Smooth muscle cell (in vitro differentiated cells): Measurements from ENCODE around the gene ATP11A. TPM values are rescaled to one million over a fixed set of nuclear protein-coding genes. Genes with fewer than 3 reads are reported as not detected.

Source experiments
- DNase-seq: peaks from one replicate; lab custom pipeline; 2025; ENCODE audit not compliant: unreplicated experiment; lab: John Stamatoyannopoulos, UW
- H2AFZ ChIP-seq: fragments of 200-600 bp; sonication (generic); 2 replicates; pipeline ENCODE4 v1.6.0; 2016; ENCODE audit warnings: antibody characterized with exemption, low read depth, mild to moderate bottlenecking
- H3F3A ChIP-seq: fragments of 200-600 bp; sonication (generic); 2 replicates; pipeline ENCODE4 v1.6.0; 2017; ENCODE audit warnings: antibody characterized with exemption, low read depth
- H3K27ac ChIP-seq: fragments of 200-600 bp; sonication (generic); 2 replicates; pipeline ENCODE4 v1.5.1; 2016; ENCODE audit warnings: low read depth, mild to moderate bottlenecking
- H3K27me3 ChIP-seq: fragments of 200-600 bp; sonication (generic); 2 replicates; pipeline ENCODE4 v1.6.1; 2016; ENCODE audit warnings: low read depth, mild to moderate bottlenecking
- H3K36me3 ChIP-seq: fragments of 200-600 bp; sonication (generic); 2 replicates; pipeline ENCODE4 v1.5.1; 2016; ENCODE audit warnings: low read depth
- H3K4me1 ChIP-seq: fragments of 200-600 bp; sonication (generic); 2 replicates; pipeline ENCODE4 v1.5.1; 2016; ENCODE audit warnings: low read depth
- H3K4me2 ChIP-seq: fragments of 200-600 bp; sonication (generic); 2 replicates; pipeline ENCODE4 v1.6.0; 2016; ENCODE audit warnings: mild to moderate bottlenecking
- H3K4me3 ChIP-seq: fragments of 200-600 bp; sonication (generic); 2 replicates; pipeline ENCODE4 v1.5.1; 2016; ENCODE audit warnings: mild to moderate bottlenecking
- H3K79me2 ChIP-seq: fragments of 200-600 bp; sonication (generic); 2 replicates; pipeline ENCODE4 v1.6.0; 2016; ENCODE audit warnings: low read depth, mild to moderate bottlenecking
- H3K9ac ChIP-seq: fragments of 200-600 bp; sonication (generic); 2 replicates; pipeline ENCODE4 v1.6.0; 2016; ENCODE audit warnings: low read depth
- H3K9me3 ChIP-seq: fragments of 200-600 bp; sonication (generic); replicated peaks from 2 replicates; pipeline ENCODE4 v1.5.1; 2016; ENCODE audit warnings: low read depth
- H4K20me1 ChIP-seq: fragments of 200-600 bp; sonication (generic); 2 replicates; pipeline ENCODE4 v1.6.0; 2016; ENCODE audit warnings: low read depth
- CTCF ChIP-seq: fragments of 200-600 bp; sonication (generic); IDR thresholded peaks from 2 replicates; pipeline ENCODE4 v1.5.1; 2017; ENCODE audit warnings: borderline replicate concordance, mild to moderate bottlenecking, antibody characterized with exemption; ENCODE audit not compliant: insufficient read depth, poor library complexity, severe bottlenecking
- WGBS: methylation state at CpG from one replicate; pipeline ENCODE4 v1.1.7; 2016; ENCODE audit warnings: low lambda C conversion rate; 5-methylcytosine and 5-hydroxymethylcytosine counted together
- polyA plus RNA-seq: library from polyadenylated mRNA; unstranded; fragments of >200 nt; fragmentation: Nextera tagmentation; extraction: Ambion mirVana; gene quantifications from 2 replicates; pipeline ENCODE4 v1.2.1, GENCODE V29; 2016
- total RNA-seq: library from RNA; depleted of rRNA; stranded (reverse); fragments of >200 nt; gene quantifications from 2 replicates; pipeline ENCODE4 v1.2.3, GENCODE V29; 2014

The ATP11A gene
- total and polyA plus RNA-seq, 2 experiments from 2014 or later = 6.5 to 7.5 TPM

- DNase-seq = no peak
- Histone ChIP-seq H3K9me3 (no peaks in the 10 kb centered on the region), H3K4me1 (no peaks in the 10 kb centered on the region), H2AFZ (no peak overlapping the region), H3K27me3 (no peaks in the 10 kb centered on the region), H3K4me3 (no peak overlapping the region), H3K9ac (no peak overlapping the region), H3K27ac (no peak overlapping the region), H3K36me3 (no peaks in the 10 kb centered on the region), H3K4me2 (no peak overlapping the region), H3K79me2 (no peaks in the 10 kb centered on the region), H3F3A (no peaks in the 10 kb centered on the region), H4K20me1 (no peaks in the 10 kb centered on the region)
- no peak for TF ChIP-seq CTCF
- 88% methylated on average over 10 of the region's 10 CpGs for WGBS
Observed at GRCh38 chr13:112669881-112670499, 19.8 kb upstream of the ATP11A start.

- no peak overlapping the region for H3K4me3 ChIP-seq
- no peak for TF ChIP-seq CTCF
- no peaks in the 10 kb centered on the region for H3K79me2 ChIP-seq
- no peak overlapping the region for H3K27ac ChIP-seq
- DNase-seq = no peak
- H2AFZ ChIP-seq = no peak overlapping the region
- no peaks in the 10 kb centered on the region for H3K27me3 ChIP-seq
- no peaks in the 10 kb centered on the region for H3K9me3 ChIP-seq
- H3K36me3 ChIP-seq = no peaks in the 10 kb centered on the region
- H3K4me1 ChIP-seq = no peaks in the 10 kb centered on the region
- WGBS = 70% methylated on average over 9 of the region's 9 CpGs
- H3F3A ChIP-seq = no peaks in the 10 kb centered on the region
- no peak overlapping the region for H3K4me2 ChIP-seq
- H4K20me1 ChIP-seq = no peaks in the 10 kb centered on the region
- no peak overlapping the region for H3K9ac ChIP-seq
Observed at GRCh38 chr13:112670864-112671263, 19.0 kb upstream of the ATP11A start.

- H3K9ac ChIP-seq = no peak overlapping the region
- no peaks in the 10 kb centered on the region for H4K20me1 ChIP-seq
- no peak overlapping the region for H3K4me2 ChIP-seq
- no peak for DNase-seq
- H3K4me1 ChIP-seq = no peaks in the 10 kb centered on the region
- H3K27ac ChIP-seq = no peak overlapping the region
- H3K4me3 ChIP-seq = no peak overlapping the region
- no peaks in the 10 kb centered on the region for H3F3A ChIP-seq
- H3K9me3 ChIP-seq = no peaks in the 10 kb centered on the region
- H3K27me3 ChIP-seq = no peaks in the 10 kb centered on the region
- H2AFZ ChIP-seq = no peak overlapping the region
- no peaks in the 10 kb centered on the region for H3K79me2 ChIP-seq
- WGBS = 98% methylated on average over 10 of the region's 10 CpGs
- no peaks in the 10 kb centered on the region for H3K36me3 ChIP-seq
- TF ChIP-seq CTCF = no peak
Observed at GRCh38 chr13:112671359-112671758, 18.5 kb upstream of the ATP11A start.

- no peaks in the 10 kb centered on the region for H3K27me3 ChIP-seq
- H3K27ac ChIP-seq = no peak overlapping the region
- no peak overlapping the region for H3K4me3 ChIP-seq
- H4K20me1 ChIP-seq = no peaks in the 10 kb centered on the region
- no peak overlapping the region for H2AFZ ChIP-seq
- 87% methylated on average over 8 of the region's 8 CpGs for WGBS
- H3K4me2 ChIP-seq = no peak overlapping the region
- no peaks in the 10 kb centered on the region for H3K79me2 ChIP-seq
- no peaks in the 10 kb centered on the region for H3K4me1 ChIP-seq
- TF ChIP-seq CTCF = no peak
- no peaks in the 10 kb centered on the region for H3K36me3 ChIP-seq
- no peak for DNase-seq
- H3K9ac ChIP-seq = no peak overlapping the region
- H3K9me3 ChIP-seq = no peaks in the 10 kb centered on the region
- H3F3A ChIP-seq = no peaks in the 10 kb centered on the region
Observed at GRCh38 chr13:112672651-112673284, 17.1 kb upstream of the ATP11A start.
